Immature natural killer cell (primary cell): Measurements from ENCODE around the gene CCPG1. TPM values are rescaled to one million over a fixed set of nuclear protein-coding genes. Genes with fewer than 3 reads are reported as not detected.
"Not testable (repeated sequence)": the region's sequence is repeated elsewhere in the genome, so short reads cannot be mapped to it uniquely, and the experiment has no call there.

Source experiments
- DNase-seq, 3 donors: peaks; one replicate each; pipeline ENCODE4 v3.0.0; 2022; ENCODE audit warnings: mixed read lengths in 1 of 3
- H3K27ac Mint-ChIP-seq, 6 donors: one replicate each; pipeline ENCODE4 v1.8.0; 2020; ENCODE audit warnings: mixed read lengths in 6 of 6, mild to moderate bottlenecking in 5 of 6, inconsistent platforms in 4 of 6, moderate library complexity in 3 of 6
- H3K27me3 Mint-ChIP-seq, 3 donors: one replicate each; pipeline ENCODE4 v1.8.0; 2020 to 2021; ENCODE audit warnings: low read depth in 3 of 3, mild to moderate bottlenecking in 3 of 3, mixed read lengths in 3 of 3, moderate library complexity in 3 of 3, inconsistent platforms in 1 of 3
- H3K36me3 Mint-ChIP-seq, 3 donors: one replicate each; pipeline ENCODE4 v1.8.0; 2020; ENCODE audit warnings: mixed read lengths in 3 of 3, inconsistent platforms in 2 of 3, mild to moderate bottlenecking in 2 of 3
- H3K4me1 Mint-ChIP-seq, 2 donors: one replicate each; pipeline ENCODE4 v1.8.0; 2020; ENCODE audit warnings: inconsistent platforms in 2 of 2, mild to moderate bottlenecking in 2 of 2, mixed read lengths in 2 of 2, moderate library complexity in 1 of 2
- H3K4me3 Mint-ChIP-seq, 5 donors: one replicate each; pipeline ENCODE4 v1.8.0; 2020; ENCODE audit warnings: mild to moderate bottlenecking in 5 of 5, mixed read lengths in 5 of 5, inconsistent platforms in 3 of 5, moderate library complexity in 3 of 5
- H3K9me3 Mint-ChIP-seq, 6 donors: one replicate each; pipeline ENCODE4 v1.8.0; 2020; ENCODE audit warnings: mild to moderate bottlenecking in 6 of 6, mixed read lengths in 6 of 6, inconsistent platforms in 4 of 6, moderate library complexity in 3 of 6
- polyA plus RNA-seq, 3 donors: library from polyadenylated mRNA; unstranded; fragments of 300-500 nt; fragmentation: Illumina TruSeq; gene quantifications; one replicate each; pipeline ENCODE4 v1.2.3, GENCODE V29; 2021

The CCPG1 gene
- polyA plus RNA-seq, 3 donors from 2014 or later: 40.9 to 89.3 (median 65.3) TPM

GRCh38 chr15:55407498-55408011 lies 604 bp downstream of the CCPG1 start:
- Mint-ChIP-seq H3K9me3 (no peaks in the 10 kb centered on the region), H3K36me3 (no peaks in the 10 kb centered on the region), H3K27ac (peak overlapping the region; percentile 93 to 99 (median 98)), H3K27me3 (peaks cover 7 to 11% (median 7%) of the 10 kb centered on the region in 3 donors), H3K4me3 (peak overlapping the region; percentile 93 to 96 (median 94)), H3K4me1 (peaks cover 36 to 41% of the 10 kb centered on the region in 2 donors)
- DNase-seq: no peak

GRCh38 chr15:55403531-55403930 lies 4.6 kb downstream of the CCPG1 start:
- Mint-ChIP-seq H3K4me1 (peaks cover 50 to 65% of the 10 kb centered on the region in 2 donors), H3K36me3 (peaks cover 0 to 7% (median 0%) of the 10 kb centered on the region in 3 donors), H3K27ac (peak overlapping the region; percentile 18 to 77 (median 57))

GRCh38 chr15:55402707-55403106 lies 5.5 kb downstream of the CCPG1 start:
- H3K4me3 Mint-ChIP-seq: peak overlapping the region; percentile 4 to 58 (median 34)
- H3K4me1 Mint-ChIP-seq: peaks cover 47 to 67% of the 10 kb centered on the region in 2 donors
- H3K9me3 Mint-ChIP-seq: no peaks in the 10 kb centered on the region
- H3K27me3 Mint-ChIP-seq: no peaks in the 10 kb centered on the region
- peak overlapping the region; percentile 35 to 85 (median 72) for H3K27ac Mint-ChIP-seq
- DNase-seq: no peak
- H3K36me3 Mint-ChIP-seq: peaks cover 0 to 7% (median 6%) of the 10 kb centered on the region in 3 donors

More at GRCh38 chr15:55403531-55403930, 4.6 kb downstream of the CCPG1 start:
- peak in 2 of 3 donors; percentile 1 to 16 for DNase-seq
- peak overlapping the region; percentile 0 to 62 (median 51) for H3K4me3 Mint-ChIP-seq
- H3K27me3 Mint-ChIP-seq: peaks cover 5 to 6% (median 6%) of the 10 kb centered on the region in 3 donors
- H3K9me3 Mint-ChIP-seq: no peaks in the 10 kb centered on the region

GRCh38 chr15:55401786-55402246 lies 6.3 kb downstream of the CCPG1 start:
- Mint-ChIP-seq H3K36me3 (peaks cover 0 to 11% (median 7%) of the 10 kb centered on the region in 3 donors), H3K4me1 (peaks cover 43 to 58% of the 10 kb centered on the region in 2 donors), H3K27me3 (peaks cover 0 to 2% (median 0%) of the 10 kb centered on the region in 3 donors), H3K9me3 (no peaks in the 10 kb centered on the region), H3K4me3 (no peak overlapping the region), H3K27ac (peak overlapping the region in 3 of 6 donors; percentile 3 to 46 (median 17))
- no peak for DNase-seq

- H3K27ac Mint-ChIP-seq, DNase-seq: not testable (repeated sequence)
These were observed 8.1 kb downstream of the CCPG1 start for GRCh38 chr15:55400050-55400449.

GRCh38 chr15:55398243-55398642 lies 9.9 kb downstream of the CCPG1 start:
- Mint-ChIP-seq H3K4me1 (peaks cover 36 to 76% of the 10 kb centered on the region in 2 donors), H3K27me3 (peaks cover 0 to 4% (median 0%) of the 10 kb centered on the region in 3 donors), H3K36me3 (peaks cover 3 to 11% (median 11%) of the 10 kb centered on the region in 3 donors), H3K9me3 (no peaks in the 10 kb centered on the region), H3K27ac (peak overlapping the region in 1 of 6 donors; percentile 30), H3K4me3 (no peak overlapping the region)
- DNase-seq: no peak

More at GRCh38 chr15:55400050-55400449, 8.1 kb downstream of the CCPG1 start:
- H3K36me3 Mint-ChIP-seq: peaks cover 3 to 11% (median 11%) of the 10 kb centered on the region in 3 donors
- peaks cover 43 to 72% of the 10 kb centered on the region in 2 donors for H3K4me1 Mint-ChIP-seq
- not testable (repeated sequence) for H3K9me3 Mint-ChIP-seq, H3K4me3 Mint-ChIP-seq, H3K27me3 Mint-ChIP-seq

GRCh38 chr15:55394694-55395093 lies 13.5 kb downstream of the CCPG1 start:
- peaks cover 3 to 11% (median 8%) of the 10 kb centered on the region in 3 donors for H3K36me3 Mint-ChIP-seq
- peak overlapping the region in 1 of 6 donors; percentile 31 for H3K27ac Mint-ChIP-seq
- H3K4me3 Mint-ChIP-seq: no peak overlapping the region
- peaks cover 14 to 59% of the 10 kb centered on the region in 2 donors for H3K4me1 Mint-ChIP-seq
- no peaks in the 10 kb centered on the region for H3K9me3 Mint-ChIP-seq
- peaks cover 0 to 4% (median 0%) of the 10 kb centered on the region in 3 donors for H3K27me3 Mint-ChIP-seq
- DNase-seq: no peak

GRCh38 chr15:55389264-55389607 lies 18.9 kb downstream of the CCPG1 start:
- peaks cover 8 to 25% of the 10 kb centered on the region in 2 donors for H3K4me1 Mint-ChIP-seq
- peak overlapping the region in 4 of 6 donors; percentile 14 to 42 (median 32) for H3K27ac Mint-ChIP-seq
- peaks cover 5 to 10% (median 8%) of the 10 kb centered on the region in 3 donors for H3K36me3 Mint-ChIP-seq
- no peaks in the 10 kb centered on the region for H3K9me3 Mint-ChIP-seq
- no peak overlapping the region for H3K4me3 Mint-ChIP-seq
- no peak for DNase-seq
- no peaks in the 10 kb centered on the region for H3K27me3 Mint-ChIP-seq

- H3K27ac Mint-ChIP-seq: peak overlapping the region in 2 of 6 donors; percentile 46 to 51
- DNase-seq: no peak
- peaks cover 17 to 25% (median 21%) of the 10 kb centered on the region in 3 donors for H3K36me3 Mint-ChIP-seq
- no peaks in the 10 kb centered on the region for H3K9me3 Mint-ChIP-seq
- H3K4me1 Mint-ChIP-seq: peaks cover 4 to 15% of the 10 kb centered on the region in 2 donors
- H3K27me3 Mint-ChIP-seq: no peaks in the 10 kb centered on the region
- no peak overlapping the region for H3K4me3 Mint-ChIP-seq
These were observed 21.1 kb downstream of the CCPG1 start for GRCh38 chr15:55387027-55387426.

GRCh38 chr15:55383687-55384086 lies 24.5 kb downstream of the CCPG1 start:
- H3K4me1 Mint-ChIP-seq: peaks cover 0 to 2% of the 10 kb centered on the region in 2 donors

GRCh38 chr15:55381595-55381994 lies 26.6 kb downstream of the CCPG1 start:
- Mint-ChIP-seq H3K4me1 (no peaks in the 10 kb centered on the region), H3K36me3 (peaks cover 22 to 27% (median 25%) of the 10 kb centered on the region in 3 donors), H3K4me3 (no peak overlapping the region), H3K9me3 (no peaks in the 10 kb centered on the region), H3K27ac (no peak overlapping the region), H3K27me3 (no peaks in the 10 kb centered on the region)
- no peak for DNase-seq

More at GRCh38 chr15:55383687-55384086, 24.5 kb downstream of the CCPG1 start:
- peaks cover 22 to 29% (median 27%) of the 10 kb centered on the region in 3 donors for H3K36me3 Mint-ChIP-seq
- no peaks in the 10 kb centered on the region for H3K9me3 Mint-ChIP-seq
- peak overlapping the region in 2 of 6 donors; percentile 26 to 34 for H3K27ac Mint-ChIP-seq
- no peaks in the 10 kb centered on the region for H3K27me3 Mint-ChIP-seq
- no peak overlapping the region for H3K4me3 Mint-ChIP-seq
- no peak for DNase-seq

- H3K36me3 Mint-ChIP-seq: peaks cover 27 to 36% (median 33%) of the 10 kb centered on the region in 3 donors
- DNase-seq: no peak
- H3K4me3 Mint-ChIP-seq: no peak overlapping the region
- H3K27me3 Mint-ChIP-seq: no peaks in the 10 kb centered on the region
- no peaks in the 10 kb centered on the region for H3K4me1 Mint-ChIP-seq
- H3K9me3 Mint-ChIP-seq: no peaks in the 10 kb centered on the region
- no peak overlapping the region for H3K27ac Mint-ChIP-seq
These were observed 29.1 kb downstream of the CCPG1 start for GRCh38 chr15:55379095-55379494.

- Mint-ChIP-seq H3K36me3 (peaks cover 17 to 30% (median 22%) of the 10 kb centered on the region in 3 donors), H3K4me1 (peaks cover 0 to 7% of the 10 kb centered on the region in 2 donors), H3K4me3 (no peak overlapping the region), H3K27ac (peak overlapping the region in 3 of 6 donors; percentile 11 to 60 (median 45)), H3K27me3 (no peaks in the 10 kb centered on the region), H3K9me3 (no peaks in the 10 kb centered on the region)
- no peak for DNase-seq
These were observed 35.3 kb downstream of the CCPG1 start for GRCh38 chr15:55372701-55373440.

GRCh38 chr15:55366981-55367380 lies 41.2 kb downstream of the CCPG1 start:
- DNase-seq: no peak
- Mint-ChIP-seq H3K27ac (no peak overlapping the region), H3K4me1 (no peaks in the 10 kb centered on the region), H3K27me3 (no peaks in the 10 kb centered on the region), H3K36me3 (peaks cover 4 to 29% (median 8%) of the 10 kb centered on the region in 3 donors), H3K4me3 (no peak overlapping the region), H3K9me3 (no peaks in the 10 kb centered on the region)
